Measurements from ENCODE around the gene UBE2L5.

UBE2L5 gene

GRCh38 chr13:30400376-30400775, 21.9 kb upstream of the UBE2L5 start:
- Histone ChIP-seq H3F3A (ENCODE audit: low read depth) (no peaks in the 10 kb centered on the region), H2AFZ (ENCODE audit: low read length) (no peak overlapping the region), H3K4me1 (ENCODE audit: insufficient read depth, low read length, poor library complexity, severe bottlenecking) (peaks cover 5% of the 10 kb centered on the region), H3K9me2 (replicated peaks; ENCODE audit: low read depth, low read length) (no peaks in the 10 kb centered on the region), H3K9ac (ENCODE audit: low read depth, low read length, poor library complexity, severe bottlenecking) (no peak overlapping the region), H4K20me1 (ENCODE audit: insufficient read depth, low read length, poor library complexity, severe bottlenecking) (no peaks in the 10 kb centered on the region), H3K79me2 (ENCODE audit: insufficient read depth, low read length) (no peaks in the 10 kb centered on the region), H3K27me3 (ENCODE audit: insufficient read depth, low read length, poor library complexity, severe bottlenecking) (no peaks in the 10 kb centered on the region), H3K4me3 (ENCODE audit: low read length, poor library complexity, severe bottlenecking) (no peak overlapping the region), H3K9me3 (ENCODE audit: insufficient read depth, low read depth, low read length) (no peaks in the 10 kb centered on the region), H3K4me2 (ENCODE audit: low read depth, low read length, poor library complexity, severe bottlenecking) (no peak overlapping the region), H3K36me3 (ENCODE audit: insufficient read depth, low read length) (no peaks in the 10 kb centered on the region)
- no peak for TF ChIP-seq EZH2phosphoT487 (IDR thresholded peaks at IDR 0.05; ENCODE audit: borderline replicate concordance)
- TF ChIP-seq, protein P1, sequence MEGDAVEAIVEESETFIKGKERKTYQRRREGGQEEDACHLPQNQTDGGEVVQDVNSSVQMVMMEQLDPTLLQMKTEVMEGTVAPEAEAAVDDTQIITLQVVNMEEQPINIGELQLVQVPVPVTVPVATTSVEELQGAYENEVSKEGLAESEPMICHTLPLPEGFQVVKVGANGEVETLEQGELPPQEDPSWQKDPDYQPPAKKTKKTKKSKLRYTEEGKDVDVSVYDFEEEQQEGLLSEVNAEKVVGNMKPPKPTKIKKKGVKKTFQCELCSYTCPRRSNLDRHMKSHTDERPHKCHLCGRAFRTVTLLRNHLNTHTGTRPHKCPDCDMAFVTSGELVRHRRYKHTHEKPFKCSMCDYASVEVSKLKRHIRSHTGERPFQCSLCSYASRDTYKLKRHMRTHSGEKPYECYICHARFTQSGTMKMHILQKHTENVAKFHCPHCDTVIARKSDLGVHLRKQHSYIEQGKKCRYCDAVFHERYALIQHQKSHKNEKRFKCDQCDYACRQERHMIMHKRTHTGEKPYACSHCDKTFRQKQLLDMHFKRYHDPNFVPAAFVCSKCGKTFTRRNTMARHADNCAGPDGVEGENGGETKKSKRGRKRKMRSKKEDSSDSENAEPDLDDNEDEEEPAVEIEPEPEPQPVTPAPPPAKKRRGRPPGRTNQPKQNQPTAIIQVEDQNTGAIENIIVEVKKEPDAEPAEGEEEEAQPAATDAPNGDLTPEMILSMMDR (conservative IDR thresholded peaks at IDR 0.05; ENCODE audit: low read length), result no peak

- no peak for TF ChIP-seq EZH2phosphoT487 (IDR thresholded peaks at IDR 0.05; ENCODE audit: borderline replicate concordance)
- TF ChIP-seq, protein P1 (conservative IDR thresholded peaks at IDR 0.05; ENCODE audit: low read length), result no peak
- H4K20me1 ChIP-seq (ENCODE audit: insufficient read depth, low read length, poor library complexity, severe bottlenecking), result no peaks in the 10 kb centered on the region
- H3K27me3 ChIP-seq (ENCODE audit: insufficient read depth, low read length, poor library complexity, severe bottlenecking), result no peaks in the 10 kb centered on the region
- no peak overlapping the region for H3K4me2 ChIP-seq (ENCODE audit: low read depth, low read length, poor library complexity, severe bottlenecking)
- no peaks in the 10 kb centered on the region for H3K9me3 ChIP-seq (ENCODE audit: insufficient read depth, low read depth, low read length)
- no peak overlapping the region for H2AFZ ChIP-seq (ENCODE audit: low read length)
- H3K36me3 ChIP-seq (ENCODE audit: insufficient read depth, low read length), result no peaks in the 10 kb centered on the region
- H3K9ac ChIP-seq (ENCODE audit: low read depth, low read length, poor library complexity, severe bottlenecking), result no peak overlapping the region
- no peaks in the 10 kb centered on the region for H3K79me2 ChIP-seq (ENCODE audit: insufficient read depth, low read length)
- H3F3A ChIP-seq (ENCODE audit: low read depth), result no peaks in the 10 kb centered on the region
- no peak overlapping the region for H3K4me3 ChIP-seq (ENCODE audit: low read length, poor library complexity, severe bottlenecking)
- H3K4me1 ChIP-seq (ENCODE audit: insufficient read depth, low read length, poor library complexity, severe bottlenecking), result no peaks in the 10 kb centered on the region
- no peaks in the 10 kb centered on the region for H3K9me2 ChIP-seq (replicated peaks; ENCODE audit: low read depth, low read length)
These were observed 20.9 kb upstream of the UBE2L5 start for GRCh38 chr13:30401347-30401746.

DNA sequence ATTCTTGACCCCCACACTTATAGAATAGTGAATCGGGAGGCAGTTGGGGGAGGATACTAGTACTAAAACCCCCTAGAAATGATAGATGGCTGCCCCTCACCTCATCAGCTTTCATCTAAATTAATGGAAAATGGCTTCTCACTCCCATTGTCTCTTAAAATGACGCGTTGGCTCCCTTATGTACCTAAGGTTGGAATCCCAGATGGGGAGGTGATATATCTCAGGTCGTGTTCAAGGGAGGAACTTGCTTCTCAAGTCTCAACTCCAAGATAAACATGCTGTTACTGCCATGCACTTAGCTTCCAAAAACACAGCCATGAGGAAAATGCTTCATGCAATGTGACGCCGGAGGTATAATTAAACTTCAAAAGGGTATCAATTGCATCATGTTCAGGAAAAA, 18.8 kb upstream of the UBE2L5 start:
- no peaks in the 10 kb centered on the region for H3K9me2 ChIP-seq (replicated peaks; ENCODE audit: low read depth, low read length)
- no peak overlapping the region for H3K9ac ChIP-seq (ENCODE audit: low read depth, low read length, poor library complexity, severe bottlenecking)
- no peak for TF ChIP-seq EZH2phosphoT487 (IDR thresholded peaks at IDR 0.05; ENCODE audit: borderline replicate concordance)
- TF ChIP-seq, protein P1 (conservative IDR thresholded peaks at IDR 0.05; ENCODE audit: low read length), result no peak
- H3K4me1 ChIP-seq (ENCODE audit: insufficient read depth, low read length, poor library complexity, severe bottlenecking), result no peaks in the 10 kb centered on the region
- H2AFZ ChIP-seq (ENCODE audit: low read length), result no peak overlapping the region
- no peaks in the 10 kb centered on the region for H4K20me1 ChIP-seq (ENCODE audit: insufficient read depth, low read length, poor library complexity, severe bottlenecking)
- no peak overlapping the region for H3K4me2 ChIP-seq (ENCODE audit: low read depth, low read length, poor library complexity, severe bottlenecking)
- H3K79me2 ChIP-seq (ENCODE audit: insufficient read depth, low read length), result no peaks in the 10 kb centered on the region
- no peaks in the 10 kb centered on the region for H3K36me3 ChIP-seq (ENCODE audit: insufficient read depth, low read length)
- no peaks in the 10 kb centered on the region for H3K27me3 ChIP-seq (ENCODE audit: insufficient read depth, low read length, poor library complexity, severe bottlenecking)
- no peaks in the 10 kb centered on the region for H3K9me3 ChIP-seq (ENCODE audit: insufficient read depth, low read depth, low read length)
- H3K4me3 ChIP-seq (ENCODE audit: low read length, poor library complexity, severe bottlenecking), result no peak overlapping the region
- no peaks in the 10 kb centered on the region for H3F3A ChIP-seq (ENCODE audit: low read depth)

Data from Loucy (cell line).